ENCODE data around the gene ATP7A. TPM values are rescaled to one million over a fixed set of nuclear protein-coding genes. Genes with fewer than 3 reads are reported as not detected.
"Not testable (repeated sequence)": the region's sequence is repeated elsewhere in the genome, so short reads cannot be mapped to it uniquely, and the experiment has no call there.

The ATP7A gene
- total and polyA plus RNA-seq, 12 donors: 1.3 to 7.6 (median 6.2) TPM

- no peaks in the 10 kb centered on the region for H3K4me1 ChIP-seq
- no peak overlapping the region for H3K4me3 ChIP-seq
- no peak overlapping the region for H3K27ac ChIP-seq
- WGBS, 2 donors: 83 to 95% methylated on average over 1 of the region's 1 CpG
- ATAC-seq (no peak), DNase-seq (no peak)
- H3K9me3 ChIP-seq: peaks cover 0 to 12% (median 0%) of the 10 kb centered on the region in 11 donors
- H3K27me3 ChIP-seq: no peaks in the 10 kb centered on the region
- no peaks in the 10 kb centered on the region for H3K36me3 ChIP-seq
- intact Hi-C loops (cut with DNase I): no loop called here
- no peak for TF ChIP-seq CTCF (IDR thresholded peaks at IDR 0.05)
These were observed 155.6 kb downstream of the ATP7A start for GRCh38 chrX:78066110-78066509.

GRCh38 chrX:78071331-78071730 lies 160.8 kb downstream of the ATP7A start:
- no peak for ATAC-seq
- no peak for TF ChIP-seq CTCF (IDR thresholded peaks at IDR 0.05)
- DNase-seq: no peak
- no peaks in the 10 kb centered on the region for H3K36me3 ChIP-seq
- intact Hi-C loops (cut with DNase I): no loop called here
- H3K9me3 ChIP-seq: peaks cover 0 to 25% (median 5%) of the 10 kb centered on the region in 11 donors
- no peak overlapping the region for H3K27ac ChIP-seq
- H3K4me1 ChIP-seq: no peaks in the 10 kb centered on the region
- 80 to 87% methylated on average over 3 of the region's 3 CpGs for WGBS, 2 donors
- no peak overlapping the region for H3K4me3 ChIP-seq
- no peaks in the 10 kb centered on the region for H3K27me3 ChIP-seq

- 91% methylated on average over 14 of the region's 14 CpGs for whole genome bisulfite sequencing, 2 donors
- H3K36me3 ChIP-seq; H3K27me3 ChIP-seq; intact Hi-C loops (cut with DNase I); H3K27ac ChIP-seq; H3K4me3 ChIP-seq; H3K4me1 ChIP-seq; DNase-seq; ATAC-seq: not testable (repeated sequence)
- H3K9me3 ChIP-seq: peaks cover 0 to 24% (median 5%) of the 10 kb centered on the region in 11 donors
These were observed 162.9 kb downstream of the ATP7A start for GRCh38 chrX:78073147-78074077.

- Histone ChIP-seq H3K4me1 (no peaks in the 10 kb centered on the region), H3K27ac (no peak overlapping the region), H3K4me3 (no peak overlapping the region), H3K36me3 (no peaks in the 10 kb centered on the region), H3K27me3 (no peaks in the 10 kb centered on the region), H3K9me3 (peaks cover 0 to 17% (median 5%) of the 10 kb centered on the region in 11 donors)
- intact Hi-C loops (cut with DNase I): no loop called here
- TF ChIP-seq CTCF (IDR thresholded peaks at IDR 0.05): no peak
- no peak for DNase-seq
- ATAC-seq: no peak
These were observed 163.6 kb downstream of the ATP7A start for GRCh38 chrX:78074088-78074487.
